ENCODE results near the gene AGFG2.

The AGFG2 gene

GRCh38 chr7:100570954-100571828 is 32.2 kb downstream of the AGFG2 start:
- H3K27ac ChIP-seq (ENCODE audit: insufficient read depth, low read length, poor library complexity, severe bottlenecking), result no peak overlapping the region

GRCh38 chr7:100571829-100572116 is 32.8 kb downstream of the AGFG2 start:
- no peak overlapping the region for H3K4me3 ChIP-seq (ENCODE audit: insufficient read depth, low read depth, low read length, poor library complexity, severe bottlenecking)
- no peak for DNase-seq
- H3K36me3 ChIP-seq (ENCODE audit: control insufficient read depth, insufficient read depth, low read length), result peaks cover 36% of the 10 kb centered on the region
- H3K4me1 ChIP-seq (ENCODE audit: control insufficient read depth, insufficient read depth, low read length, poor library complexity, severe bottlenecking), result peaks cover 37% of the 10 kb centered on the region
- H3K27ac ChIP-seq (ENCODE audit: insufficient read depth, low read length, poor library complexity, severe bottlenecking), result no peak overlapping the region
- H3K9me3 ChIP-seq (ENCODE audit: control insufficient read depth, low read length), result no peaks in the 10 kb centered on the region
- no peaks in the 10 kb centered on the region for H3K27me3 ChIP-seq (replicated peaks; ENCODE audit: control insufficient read depth, insufficient read depth, low read length, poor library complexity, severe bottlenecking)

More at GRCh38 chr7:100570954-100571828, 32.2 kb downstream of the AGFG2 start:
- H3K9me3 ChIP-seq (ENCODE audit: control insufficient read depth, low read length), result no peaks in the 10 kb centered on the region
- no peaks in the 10 kb centered on the region for H3K27me3 ChIP-seq (replicated peaks; ENCODE audit: control insufficient read depth, insufficient read depth, low read length, poor library complexity, severe bottlenecking)
- DNase-seq, result no peak
- H3K4me1 ChIP-seq (ENCODE audit: control insufficient read depth, insufficient read depth, low read length, poor library complexity, severe bottlenecking), result peaks cover 37% of the 10 kb centered on the region
- peaks cover 30% of the 10 kb centered on the region for H3K36me3 ChIP-seq (ENCODE audit: control insufficient read depth, insufficient read depth, low read length)
- H3K4me3 ChIP-seq (ENCODE audit: insufficient read depth, low read depth, low read length, poor library complexity, severe bottlenecking), result no peak overlapping the region

GRCh38 chr7:100572281-100572948 is 33.4 kb downstream of the AGFG2 start:
- Histone ChIP-seq H3K27ac (ENCODE audit: insufficient read depth, low read length, poor library complexity, severe bottlenecking) (no peak overlapping the region), H3K36me3 (ENCODE audit: control insufficient read depth, insufficient read depth, low read length) (peaks cover 42% of the 10 kb centered on the region), H3K4me3 (ENCODE audit: insufficient read depth, low read depth, low read length, poor library complexity, severe bottlenecking) (no peak overlapping the region), H3K27me3 (replicated peaks; ENCODE audit: control insufficient read depth, insufficient read depth, low read length, poor library complexity, severe bottlenecking) (no peaks in the 10 kb centered on the region), H3K4me1 (ENCODE audit: control insufficient read depth, insufficient read depth, low read length, poor library complexity, severe bottlenecking) (peaks cover 36% of the 10 kb centered on the region), H3K9me3 (ENCODE audit: control insufficient read depth, low read length) (no peaks in the 10 kb centered on the region)
- no peak for DNase-seq

GRCh38 chr7:100572949-100573675 is 34.1 kb downstream of the AGFG2 start:
- no peak overlapping the region for H3K4me3 ChIP-seq (ENCODE audit: insufficient read depth, low read depth, low read length, poor library complexity, severe bottlenecking)
- H3K9me3 ChIP-seq (ENCODE audit: control insufficient read depth, low read length), result no peaks in the 10 kb centered on the region
- peaks cover 29% of the 10 kb centered on the region for H3K4me1 ChIP-seq (ENCODE audit: control insufficient read depth, insufficient read depth, low read length, poor library complexity, severe bottlenecking)
- H3K27ac ChIP-seq (ENCODE audit: insufficient read depth, low read length, poor library complexity, severe bottlenecking), result no peak overlapping the region
- H3K36me3 ChIP-seq (ENCODE audit: control insufficient read depth, insufficient read depth, low read length), result peaks cover 49% of the 10 kb centered on the region
- no peak for DNase-seq
- no peaks in the 10 kb centered on the region for H3K27me3 ChIP-seq (replicated peaks; ENCODE audit: control insufficient read depth, insufficient read depth, low read length, poor library complexity, severe bottlenecking)

- Histone ChIP-seq H3K27ac (ENCODE audit: insufficient read depth, low read length, poor library complexity, severe bottlenecking) (no peak within 1 kb of the TSS), H3K27me3 (replicated peaks; ENCODE audit: control insufficient read depth, insufficient read depth, low read length, poor library complexity, severe bottlenecking) (no peaks in the 10 kb centered on the region), H3K36me3 (ENCODE audit: control insufficient read depth, insufficient read depth, low read length) (peaks cover 57% of the 10 kb centered on the region), H3K9me3 (ENCODE audit: control insufficient read depth, low read length) (no peaks in the 10 kb centered on the region), H3K4me1 (ENCODE audit: control insufficient read depth, insufficient read depth, low read length, poor library complexity, severe bottlenecking) (peaks cover 28% of the 10 kb centered on the region), H3K4me3 (ENCODE audit: insufficient read depth, low read depth, low read length, poor library complexity, severe bottlenecking) (no peak within 1 kb of the TSS)
- DNase-seq, result no peak
Measured at GRCh38 chr7:100573691-100574361, 34.8 kb downstream of the AGFG2 start, which contains the start of gene SAP25. Gene SAP25, minus strand, starts transcription at chr7:100573900. Its CDS starts 158 bp downstream, at chr7:100573742.

- Histone ChIP-seq H3K27me3 (replicated peaks; ENCODE audit: control insufficient read depth, insufficient read depth, low read length, poor library complexity, severe bottlenecking) (no peaks in the 10 kb centered on the region), H3K4me1 (ENCODE audit: control insufficient read depth, insufficient read depth, low read length, poor library complexity, severe bottlenecking) (peaks cover 20% of the 10 kb centered on the region), H3K36me3 (ENCODE audit: control insufficient read depth, insufficient read depth, low read length) (peaks cover 60% of the 10 kb centered on the region), H3K4me3 (ENCODE audit: insufficient read depth, low read depth, low read length, poor library complexity, severe bottlenecking) (no peak overlapping the region), H3K27ac (ENCODE audit: insufficient read depth, low read length, poor library complexity, severe bottlenecking) (no peak overlapping the region), H3K9me3 (ENCODE audit: control insufficient read depth, low read length) (no peaks in the 10 kb centered on the region)
- no peak for DNase-seq
Measured at GRCh38 chr7:100574362-100575205, 35.6 kb downstream of the AGFG2 start.

GRCh38 chr7:100575206-100575631 is 36.2 kb downstream of the AGFG2 start:
- DNase-seq, result no peak
- Histone ChIP-seq H3K4me1 (ENCODE audit: control insufficient read depth, insufficient read depth, low read length, poor library complexity, severe bottlenecking) (peaks cover 15% of the 10 kb centered on the region), H3K36me3 (ENCODE audit: control insufficient read depth, insufficient read depth, low read length) (peaks cover 66% of the 10 kb centered on the region), H3K27me3 (replicated peaks; ENCODE audit: control insufficient read depth, insufficient read depth, low read length, poor library complexity, severe bottlenecking) (no peaks in the 10 kb centered on the region), H3K4me3 (ENCODE audit: insufficient read depth, low read depth, low read length, poor library complexity, severe bottlenecking) (no peak overlapping the region), H3K27ac (ENCODE audit: insufficient read depth, low read length, poor library complexity, severe bottlenecking) (no peak overlapping the region), H3K9me3 (ENCODE audit: control insufficient read depth, low read length) (no peaks in the 10 kb centered on the region)

GRCh38 chr7:100575746-100576383 is 36.9 kb downstream of the AGFG2 start:
- Histone ChIP-seq H3K4me1 (ENCODE audit: control insufficient read depth, insufficient read depth, low read length, poor library complexity, severe bottlenecking) (peaks cover 10% of the 10 kb centered on the region), H3K36me3 (ENCODE audit: control insufficient read depth, insufficient read depth, low read length) (peaks cover 73% of the 10 kb centered on the region), H3K9me3 (ENCODE audit: control insufficient read depth, low read length) (no peaks in the 10 kb centered on the region), H3K27me3 (replicated peaks; ENCODE audit: control insufficient read depth, insufficient read depth, low read length, poor library complexity, severe bottlenecking) (no peaks in the 10 kb centered on the region), H3K4me3 (ENCODE audit: insufficient read depth, low read depth, low read length, poor library complexity, severe bottlenecking) (no peak overlapping the region), H3K27ac (ENCODE audit: insufficient read depth, low read length, poor library complexity, severe bottlenecking) (no peak overlapping the region)
- DNase-seq, result no peak
